ENCODE data around the gene RPH3AL.
"Not testable (repeated sequence)": the region's sequence is repeated elsewhere in the genome, so short reads cannot be mapped to it uniquely, and the experiment has no call there.

Gene RPH3AL

GRCh38 chr17:258906-259305, 93.7 kb downstream of the RPH3AL start:
- DNase-seq, result no peak

GRCh38 chr17:258045-258734, 94.4 kb downstream of the RPH3AL start:
- DNase-seq, result no peak

- no peak for DNase-seq
Observed at GRCh38 chr17:253091-253846, 99.3 kb downstream of the RPH3AL start.

GRCh38 chr17:252456-252855, 100.2 kb downstream of the RPH3AL start:
- DNase-seq, result no peak

GRCh38 chr17:251531-251930, 101.1 kb downstream of the RPH3AL start:
- no peak for DNase-seq

GRCh38 chr17:250487-251300, 101.9 kb downstream of the RPH3AL start:
- no peak for DNase-seq

- DNase-seq, result no peak
Observed at GRCh38 chr17:249236-249993, 103.2 kb downstream of the RPH3AL start.

- no peak for DNase-seq
Observed at GRCh38 chr17:248337-249235, 104.0 kb downstream of the RPH3AL start.

- DNase-seq, result no peak
Observed at GRCh38 chr17:247767-248166, 104.8 kb downstream of the RPH3AL start.

GRCh38 chr17:246851-247421, 105.7 kb downstream of the RPH3AL start:
- DNase-seq, result no peak

GRCh38 chr17:246226-246625, 106.4 kb downstream of the RPH3AL start:
- no peak for DNase-seq

- no peak for DNase-seq
Observed at GRCh38 chr17:245611-246010, 107.0 kb downstream of the RPH3AL start.

GRCh38 chr17:245020-245419, 107.6 kb downstream of the RPH3AL start:
- no peak for DNase-seq

- DNase-seq, result not testable (repeated sequence)
Observed at GRCh38 chr17:243924-244323, 108.7 kb downstream of the RPH3AL start.

GRCh38 chr17:238964-239259, 113.7 kb downstream of the RPH3AL start:
- no peak for DNase-seq

GRCh38 chr17:238071-238963, 114.3 kb downstream of the RPH3AL start:
- DNase-seq, result no peak

- no peak for DNase-seq
Observed at GRCh38 chr17:237406-237955, 115.1 kb downstream of the RPH3AL start.

- no peak for DNase-seq
Observed at GRCh38 chr17:236641-237405, 115.8 kb downstream of the RPH3AL start.
